K562 (cell line): ENCODE measurements around the gene PAQR6. TPM values are rescaled to one million over a fixed set of nuclear protein-coding genes. Genes with fewer than 3 reads are reported as not detected.

Experiments
- CC2D1A ChIP-seq: fragments of 450-650 bp; IDR thresholded peaks from 2 replicates; pipeline ENCODE4 v1.6.1; 2017; ENCODE audit warnings: mild to moderate bottlenecking
- ETV5 ChIP-seq: sonication (generic); formaldehyde crosslinking; IDR thresholded peaks from 2 replicates; pipeline ENCODE4 v1.4.0; 2020; ENCODE audit warnings: low read depth, mild to moderate bottlenecking, missing genetic modification reagents
- FOXM1 ChIP-seq, 2 experiments: fragments of 450-650 bp in 1 of 2; sonication (generic) in 1 of 2; formaldehyde crosslinking in 1 of 2; IDR thresholded peaks; 2 replicates each; pipeline versions ENCODE4 v1.6.1 to v1.9.0; 2017 to 2022; ENCODE audit warnings: low read depth in 2 of 2, mild to moderate bottlenecking in 2 of 2, missing genetic modification reagents in 1 of 2, moderate library complexity in 1 of 2
- HEY1 ChIP-seq: fragments of 250-450 bp; sonication (Bioruptor Pico); IDR thresholded peaks from 2 replicates; pipeline ENCODE4 v1.5.0; 2020; ENCODE audit warnings: mild to moderate bottlenecking, moderate library complexity, borderline replicate concordance
- KAT2B ChIP-seq: IDR thresholded peaks from one replicate; pipeline ENCODE4 v1.6.1; 2012; ENCODE audit warnings: low read depth, mild to moderate bottlenecking, control low read depth, inconsistent platforms, low read length, moderate library complexity
- POLR2AphosphoS5 ChIP-seq: IDR thresholded peaks from 2 replicates; pipeline ENCODE4 v1.6.1; 2011; ENCODE audit warnings: mild to moderate bottlenecking, low read depth, low read length, moderate library complexity; ENCODE audit not compliant: control insufficient read depth, insufficient read depth
- RUNX1 ChIP-seq: sonication (generic); IDR thresholded peaks from 2 replicates; pipeline ENCODE4 v1.6.1; 2016; ENCODE audit warnings: antibody characterized with exemption, low read depth
- TCF7 ChIP-seq: sonication (generic); IDR thresholded peaks from 2 replicates; pipeline ENCODE4 v1.6.1; 2016; ENCODE audit warnings: antibody characterized with exemption, borderline replicate concordance
- TRIM25 ChIP-seq: fragments of 450-650 bp; IDR thresholded peaks from 2 replicates; pipeline ENCODE4 v1.7.0; 2016; ENCODE audit warnings: borderline replicate concordance
- ZNF311 ChIP-seq: fragments of 250-450 bp; sonication (Bioruptor Pico); IDR thresholded peaks from 2 replicates; pipeline ENCODE4 v1.4.0; 2020; ENCODE audit warnings: mild to moderate bottlenecking, moderate library complexity
- polyA plus RNA-seq, 8 experiments: library from polyadenylated mRNA; depleted of rRNA in 4 of 8; stranded (reverse) in 5 of 8; unstranded in 3 of 8; fragments of >200 nt; fragmentation: Nextera tagmentation in 2 of 8; fragmentation: Illumina TruSeq in 1 of 8; extraction: Ambion mirVana in 2 of 8; extraction: Trizol in 1 of 8; gene quantifications; 2 replicates each; pipeline versions ENCODE4 v1.2.1 to v1.2.3, GENCODE V29; 2011 to 2014; ENCODE audit warnings: inconsistent platforms in 1 of 8, missing spikeins in 1 of 8
- total RNA-seq, 7 experiments: library from RNA; depleted of rRNA in 6 of 7; stranded (reverse); fragments of >200 nt in 6 of 7; fragmentation: Illumina TruSeq in 2 of 7; extraction: Trizol in 2 of 7; gene quantifications; 2 replicates each; pipeline versions ENCODE4 v1.2.1 to v1.2.3, GENCODE V29; 2011 to 2021; ENCODE audit warnings: low replicate concordance in 1 of 7
- TF ChIP-seq, protein P1 (sequence below), 2 experiments: fragments of 450-650 bp in 1 of 2; sonication (generic) in 1 of 2; formaldehyde crosslinking in 1 of 2; IDR thresholded peaks; 2 replicates each; pipeline versions ENCODE4 v1.7.1 to v1.9.0; 2016 to 2022; ENCODE audit warnings: inconsistent platforms in 1 of 2, mild to moderate bottlenecking in 1 of 2, missing genetic modification reagents in 1 of 2
- TF ChIP-seq, protein P2 (sequence below): sonication (generic); formaldehyde crosslinking; IDR thresholded peaks from 2 replicates; pipeline ENCODE4 v1.8.0; 2022; ENCODE audit warnings: mild to moderate bottlenecking, missing genetic modification reagents

Gene PAQR6
- total and polyA plus RNA-seq, 9 of the 15 experiments (the other 6 are each of a cell fraction or from before 2014, with no cell fraction given), result 0.07 to 1.8 (median 0.62) TPM

DNA sequence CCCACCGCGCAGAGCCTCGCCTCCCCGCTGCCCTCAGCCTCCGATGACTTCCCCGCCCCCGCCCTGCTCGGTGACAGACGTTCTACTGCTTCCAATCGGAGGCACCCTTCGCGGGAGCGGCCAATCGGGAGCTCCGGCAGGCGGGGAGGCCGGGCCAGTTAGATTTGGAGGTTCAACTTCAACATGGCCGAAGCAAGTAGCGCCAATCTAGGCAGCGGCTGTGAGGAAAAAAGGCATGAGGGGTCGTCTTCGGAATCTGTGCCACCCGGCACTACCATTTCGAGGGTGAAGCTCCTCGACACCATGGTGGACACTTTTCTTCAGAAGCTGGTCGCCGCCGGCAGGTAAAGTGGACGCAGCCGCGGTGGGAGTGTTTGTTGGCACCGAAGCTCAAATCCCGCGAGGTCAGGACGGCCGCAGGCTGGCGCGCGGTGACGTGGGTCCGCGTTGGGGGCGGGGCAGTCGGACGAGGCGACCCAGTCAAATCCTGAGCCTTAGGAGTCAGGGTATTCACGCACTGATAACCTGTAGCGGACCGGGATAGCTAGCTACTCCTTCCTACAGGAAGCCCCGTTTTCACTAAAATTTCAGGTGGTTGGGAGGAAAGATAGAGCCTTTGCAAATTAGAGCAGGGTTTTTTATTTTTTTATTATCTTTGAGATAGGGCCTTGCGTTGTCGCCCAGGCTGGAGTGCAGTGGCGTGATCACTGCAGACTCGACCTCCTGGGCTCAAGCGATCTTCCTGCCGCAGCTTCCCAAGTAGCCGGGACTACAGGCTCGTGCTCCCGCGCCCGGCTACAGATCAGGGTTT is 34.8 kb downstream of the PAQR6 start, which contains the start of gene PMF1 (continued):
- TF ChIP-seq, protein P1, sequence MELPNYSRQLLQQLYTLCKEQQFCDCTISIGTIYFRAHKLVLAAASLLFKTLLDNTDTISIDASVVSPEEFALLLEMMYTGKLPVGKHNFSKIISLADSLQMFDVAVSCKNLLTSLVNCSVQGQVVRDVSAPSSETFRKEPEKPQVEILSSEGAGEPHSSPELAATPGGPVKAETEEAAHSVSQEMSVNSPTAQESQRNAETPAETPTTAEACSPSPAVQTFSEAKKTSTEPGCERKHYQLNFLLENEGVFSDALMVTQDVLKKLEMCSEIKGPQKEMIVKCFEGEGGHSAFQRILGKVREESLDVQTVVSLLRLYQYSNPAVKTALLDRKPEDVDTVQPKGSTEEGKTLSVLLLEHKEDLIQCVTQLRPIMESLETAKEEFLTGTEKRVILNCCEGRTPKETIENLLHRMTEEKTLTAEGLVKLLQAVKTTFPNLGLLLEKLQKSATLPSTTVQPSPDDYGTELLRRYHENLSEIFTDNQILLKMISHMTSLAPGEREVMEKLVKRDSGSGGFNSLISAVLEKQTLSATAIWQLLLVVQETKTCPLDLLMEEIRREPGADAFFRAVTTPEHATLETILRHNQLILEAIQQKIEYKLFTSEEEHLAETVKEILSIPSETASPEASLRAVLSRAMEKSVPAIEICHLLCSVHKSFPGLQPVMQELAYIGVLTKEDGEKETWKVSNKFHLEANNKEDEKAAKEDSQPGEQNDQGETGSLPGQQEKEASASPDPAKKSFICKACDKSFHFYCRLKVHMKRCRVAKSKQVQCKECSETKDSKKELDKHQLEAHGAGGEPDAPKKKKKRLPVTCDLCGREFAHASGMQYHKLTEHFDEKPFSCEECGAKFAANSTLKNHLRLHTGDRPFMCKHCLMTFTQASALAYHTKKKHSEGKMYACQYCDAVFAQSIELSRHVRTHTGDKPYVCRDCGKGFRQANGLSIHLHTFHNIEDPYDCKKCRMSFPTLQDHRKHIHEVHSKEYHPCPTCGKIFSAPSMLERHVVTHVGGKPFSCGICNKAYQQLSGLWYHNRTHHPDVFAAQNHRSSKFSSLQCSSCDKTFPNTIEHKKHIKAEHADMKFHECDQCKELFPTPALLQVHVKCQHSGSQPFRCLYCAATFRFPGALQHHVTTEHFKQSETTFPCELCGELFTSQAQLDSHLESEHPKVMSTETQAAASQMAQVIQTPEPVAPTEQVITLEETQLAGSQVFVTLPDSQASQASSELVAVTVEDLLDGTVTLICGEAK (IDR thresholded peaks at IDR 0.05), result peak; percentile 36; the same call in 1 of the 2 replicates
- TF ChIP-seq, protein P1 (CRISPR knock-in tag; IDR thresholded peaks at IDR 0.05), result no peak
- no peak for TF ChIP-seq KAT2B
- TF ChIP-seq TRIM25, result no peak
- TF ChIP-seq ZNF311, result no peak
- TF ChIP-seq ETV5 (CRISPR knock-in tag), result no peak
- no peak for TF ChIP-seq FOXM1 (IDR thresholded peaks at IDR 0.05; ENCODE audit: low read depth)
- peak; percentile 45; the same call in 1 of the 2 replicates for TF ChIP-seq FOXM1 (CRISPR knock-in tag; IDR thresholded peaks at IDR 0.05; ENCODE audit: low read depth)
- TF ChIP-seq HEY1 (CRISPR knock-in tag), result no peak
- TF ChIP-seq TCF7, result no peak
- peak; percentile 76; the same call in 1 of the 2 replicates for TF ChIP-seq POLR2AphosphoS5
- no peak for TF ChIP-seq CC2D1A
- 0 out of 2 replicates have a peak, but pooled peaks have one; percentile 39 for TF ChIP-seq RUNX1
- TF ChIP-seq, protein P2, sequence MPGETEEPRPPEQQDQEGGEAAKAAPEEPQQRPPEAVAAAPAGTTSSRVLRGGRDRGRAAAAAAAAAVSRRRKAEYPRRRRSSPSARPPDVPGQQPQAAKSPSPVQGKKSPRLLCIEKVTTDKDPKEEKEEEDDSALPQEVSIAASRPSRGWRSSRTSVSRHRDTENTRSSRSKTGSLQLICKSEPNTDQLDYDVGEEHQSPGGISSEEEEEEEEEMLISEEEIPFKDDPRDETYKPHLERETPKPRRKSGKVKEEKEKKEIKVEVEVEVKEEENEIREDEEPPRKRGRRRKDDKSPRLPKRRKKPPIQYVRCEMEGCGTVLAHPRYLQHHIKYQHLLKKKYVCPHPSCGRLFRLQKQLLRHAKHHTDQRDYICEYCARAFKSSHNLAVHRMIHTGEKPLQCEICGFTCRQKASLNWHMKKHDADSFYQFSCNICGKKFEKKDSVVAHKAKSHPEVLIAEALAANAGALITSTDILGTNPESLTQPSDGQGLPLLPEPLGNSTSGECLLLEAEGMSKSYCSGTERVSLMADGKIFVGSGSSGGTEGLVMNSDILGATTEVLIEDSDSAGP (CRISPR knock-in tag), result no peak
